ENCODE data around the gene CRABP2.

DNA sequence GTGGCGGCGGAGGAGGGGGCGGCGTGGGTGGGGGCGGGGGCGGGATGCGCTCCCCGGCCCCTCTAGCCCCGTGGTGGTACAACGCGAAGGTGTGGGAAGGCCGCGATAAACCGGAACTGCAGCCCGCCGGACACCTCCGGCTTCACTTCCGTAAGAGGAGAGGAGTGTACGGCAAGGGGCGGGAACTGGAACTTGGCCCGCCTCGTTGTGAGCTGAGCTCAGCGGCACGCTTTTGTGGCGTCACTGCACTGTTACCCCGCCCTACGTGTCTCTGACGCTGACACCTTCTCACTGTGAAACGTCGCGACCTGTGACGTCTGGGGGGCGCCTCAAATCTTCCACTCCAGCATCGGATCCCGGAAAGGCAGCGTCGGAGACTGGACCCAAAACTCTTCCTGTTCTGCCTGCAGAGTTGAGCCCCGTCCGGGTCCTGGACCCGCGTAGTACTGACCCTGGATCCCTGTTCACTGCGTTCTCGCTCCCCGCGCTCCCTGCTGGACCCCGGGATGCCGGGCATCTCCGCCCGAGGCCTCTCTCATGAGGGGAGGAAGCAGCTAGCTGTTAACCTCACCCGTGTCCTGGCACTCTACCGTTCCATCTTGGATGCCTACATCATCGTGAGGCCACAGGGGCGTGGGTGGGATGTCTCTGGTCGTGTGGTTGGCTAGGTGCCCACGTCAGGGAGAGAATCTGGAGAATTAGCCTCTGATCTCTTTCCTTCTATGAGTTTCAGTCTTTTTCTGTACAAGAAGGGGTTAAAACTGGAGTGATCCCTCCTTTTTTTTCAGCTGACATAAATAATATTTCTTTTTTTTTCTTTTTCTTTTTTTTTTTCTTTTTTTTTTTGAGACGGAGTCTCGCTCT, 23.4 kb upstream of the CRABP2 start, which contains the start of gene ISG20L2:
- TF ChIP-seq YY1 (IDR thresholded peaks at IDR 0.05; ENCODE audit: insufficient read depth, insufficient read length): no peak
- TF ChIP-seq ZNF274 (IDR thresholded peaks at IDR 0.05; ENCODE audit: low read depth, low read length): no peak
- no peak for TF ChIP-seq SUZ12 (IDR thresholded peaks at IDR 0.05; ENCODE audit: extremely low read depth, insufficient read depth, insufficient read length)

Measured in NT2/D1 (cell line).